H1 (cell line): ENCODE results near the gene ZNF143.

ENCODE experiments used
- MAX ChIP-seq: IDR thresholded peaks from 2 replicates; pipeline ENCODE4 v1.6.1; 2012; ENCODE audit warnings: inconsistent platforms
- POLR2A ChIP-seq, 2 experiments: IDR thresholded peaks; 1 replicate in 1 of 2; 2 replicates in 1 of 2; pipeline ENCODE4 v1.6.1; 2011; ENCODE audit warnings: low read depth in 2 of 2, low read length in 2 of 2, mild to moderate bottlenecking in 2 of 2; ENCODE audit errors: control extremely low read depth in 1 of 2
- POLR2AphosphoS5 ChIP-seq: IDR thresholded peaks from 2 replicates; pipeline ENCODE4 v1.6.1; 2011; ENCODE audit warnings: low read depth, low read length
- SIN3A ChIP-seq, 2 experiments: IDR thresholded peaks in 1 of 2; conservative IDR thresholded peaks in 1 of 2; 2 replicates each; pipeline ENCODE4 v1.6.1; 2011 to 2012; ENCODE audit warnings: low read length in 2 of 2, improper control_type of control experiment in 1 of 2, low read depth in 1 of 2, mild to moderate bottlenecking in 1 of 2
- TF ChIP-seq, protein P1 (sequence below), 3 experiments: IDR thresholded peaks; 1 replicate in 2 of 3; 2 replicates in 1 of 3; pipeline versions ENCODE4 v1.5.1 to v1.6.1; 2011; ENCODE audit warnings: low read length in 3 of 3, mild to moderate bottlenecking in 3 of 3, inconsistent platforms in 2 of 3, low read depth in 1 of 3, moderate library complexity in 1 of 3; ENCODE audit not compliant: insufficient read depth in 1 of 3; ENCODE audit errors: control extremely low read depth in 1 of 3

- TF ChIP-seq, protein P1, sequence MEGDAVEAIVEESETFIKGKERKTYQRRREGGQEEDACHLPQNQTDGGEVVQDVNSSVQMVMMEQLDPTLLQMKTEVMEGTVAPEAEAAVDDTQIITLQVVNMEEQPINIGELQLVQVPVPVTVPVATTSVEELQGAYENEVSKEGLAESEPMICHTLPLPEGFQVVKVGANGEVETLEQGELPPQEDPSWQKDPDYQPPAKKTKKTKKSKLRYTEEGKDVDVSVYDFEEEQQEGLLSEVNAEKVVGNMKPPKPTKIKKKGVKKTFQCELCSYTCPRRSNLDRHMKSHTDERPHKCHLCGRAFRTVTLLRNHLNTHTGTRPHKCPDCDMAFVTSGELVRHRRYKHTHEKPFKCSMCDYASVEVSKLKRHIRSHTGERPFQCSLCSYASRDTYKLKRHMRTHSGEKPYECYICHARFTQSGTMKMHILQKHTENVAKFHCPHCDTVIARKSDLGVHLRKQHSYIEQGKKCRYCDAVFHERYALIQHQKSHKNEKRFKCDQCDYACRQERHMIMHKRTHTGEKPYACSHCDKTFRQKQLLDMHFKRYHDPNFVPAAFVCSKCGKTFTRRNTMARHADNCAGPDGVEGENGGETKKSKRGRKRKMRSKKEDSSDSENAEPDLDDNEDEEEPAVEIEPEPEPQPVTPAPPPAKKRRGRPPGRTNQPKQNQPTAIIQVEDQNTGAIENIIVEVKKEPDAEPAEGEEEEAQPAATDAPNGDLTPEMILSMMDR (IDR thresholded peaks at IDR 0.05; ENCODE audit: control extremely low read depth in 1 of 3, insufficient read depth in 1 of 3, low read depth in 1 of 3, low read length in 3 of 3): no peak
- no peak for TF ChIP-seq POLR2AphosphoS5
- no peak for TF ChIP-seq MAX
- TF ChIP-seq POLR2A (IDR thresholded peaks at IDR 0.05; ENCODE audit: control extremely low read depth in 1 of 2, low read depth in 2 of 2, low read length in 2 of 2): no peak
- TF ChIP-seq SIN3A (conservative IDR thresholded peaks at IDR 0.05 in 1 of 2, IDR thresholded peaks at IDR 0.05 in 1 of 2; ENCODE audit: low read depth in 1 of 2, low read length in 2 of 2): no peak
Measured at GRCh38 chr11:9493492-9493891, 32.7 kb downstream of the ZNF143 start.
